GM12878 (cell line): Measurements from ENCODE around the gene MAF. TPM values are rescaled to one million over a fixed set of nuclear protein-coding genes. Genes with fewer than 3 reads are reported as not detected.

Experiments used
- ATAC-seq: fragments of 200-7000 bp; cut with Tn5 transposase; 3 replicates; pipeline ENCODE4 v1.9.1; 2020; ENCODE audit warnings: mild to moderate bottlenecking, moderate library complexity
- BruUV-seq: library from RNA; stranded (reverse); fragments of 400-500 nt; replicated peaks from 2 replicates; lab custom pipeline; 2021; lab: Mats Ljungman, UMichigan
- CTCF ChIA-PET: fragments of 300-600 bp; sonication (Branson Sonifier 250); formaldehyde crosslinking; extraction: SDS; loops from one replicate; lab custom pipeline; 2021; ENCODE audit warnings: inconsistent platforms; lab: Yijun Ruan, JAX
- POLR2A ChIA-PET: fragments of 350-600 bp; formaldehyde crosslinking; extraction: SDS; loops from one replicate; lab custom pipeline; 2021; ENCODE audit warnings: inconsistent platforms; lab: Charles Lee
- RAD21 ChIA-PET: fragments of 300-600 bp; sonication (Branson Sonifier 250); formaldehyde crosslinking; loops from one replicate; lab custom pipeline; 2023; ENCODE audit warnings: antibody characterized with exemption; ENCODE audit not compliant: unreplicated experiment; lab: Charles Lee
- SMC1A ChIA-PET: fragments of 300-600 bp; sonication (Branson Sonifier 250); formaldehyde crosslinking; loops from one replicate; lab custom pipeline; 2023; ENCODE audit not compliant: unreplicated experiment, uncharacterized antibody; lab: Charles Lee
- DNase-seq: peaks from one replicate; pipeline ENCODE4 v3.0.0-alpha.2; 2011; ENCODE audit warnings: low read depth, low spot score
- FAIRE-seq: peaks from 3 replicates; lab custom pipeline; 2011; peaks lifted over from hg19 to GRCh38; lab: Jason Lieb, UNC
- H2AFZ ChIP-seq: 2 replicates; pipeline ENCODE4 v1.6.0; 2011; ENCODE audit warnings: low read depth, low read length, control low read depth; ENCODE audit not compliant: control insufficient read depth
- H3K27ac ChIP-seq: 2 replicates; pipeline ENCODE4 v1.5.1; 2011; ENCODE audit warnings: control low read depth; ENCODE audit not compliant: control insufficient read depth, insufficient read depth
- H3K27me3 ChIP-seq, 2 experiments: replicated peaks in 1 of 2; 2 replicates each; pipeline versions ENCODE4 v1.6.0 to v1.6.1; 2011; ENCODE audit warnings: low read length in 1 of 2; ENCODE audit not compliant: control insufficient read depth in 2 of 2, insufficient read depth in 2 of 2
- H3K36me3 ChIP-seq, 2 experiments: 2 replicates each; pipeline ENCODE4 v1.5.1; 2011; ENCODE audit warnings: low read length in 1 of 2; ENCODE audit not compliant: control insufficient read depth in 2 of 2, insufficient read depth in 2 of 2
- H3K4me1 ChIP-seq: 2 replicates; pipeline ENCODE4 v1.6.1; 2011; ENCODE audit warnings: mild to moderate bottlenecking, low read length, moderate library complexity, mixed read lengths; ENCODE audit not compliant: control insufficient read depth, insufficient read depth
- H3K4me2 ChIP-seq: 2 replicates; pipeline ENCODE4 v1.6.0; 2011; ENCODE audit warnings: control low read depth; ENCODE audit not compliant: control insufficient read depth, insufficient read depth
- H3K4me3 ChIP-seq: fragments of 200-600 bp; sonication (generic); 2 replicates; pipeline ENCODE4 v1.5.1; 2016
- H3K79me2 ChIP-seq: 2 replicates; pipeline ENCODE4 v1.6.0; 2011; ENCODE audit warnings: low read length; ENCODE audit not compliant: control insufficient read depth, insufficient read depth
- H3K9ac ChIP-seq: 2 replicates; pipeline ENCODE4 v1.8.0; 2011; ENCODE audit warnings: low read length, control low read depth, mixed read lengths; ENCODE audit not compliant: control insufficient read depth, insufficient read depth
- H3K9me3 ChIP-seq: replicated peaks from 3 replicates; pipeline ENCODE4 v1.5.1; 2011; ENCODE audit warnings: mild to moderate bottlenecking, low read length; ENCODE audit not compliant: control insufficient read depth, insufficient read depth
- H4K20me1 ChIP-seq: 2 replicates; pipeline ENCODE4 v1.6.0; 2011; ENCODE audit not compliant: control insufficient read depth, insufficient read depth
- BACH1 ChIP-seq: fragments of 450-650 bp; IDR thresholded peaks from 2 replicates; pipeline ENCODE4 v1.6.1; 2017; ENCODE audit warnings: mild to moderate bottlenecking, borderline replicate concordance
- BRCA1 ChIP-seq: IDR thresholded peaks from 2 replicates; pipeline ENCODE4 v1.6.1; 2011; ENCODE audit warnings: low read depth, low read length, improper control_type of control experiment
- CREM ChIP-seq: IDR thresholded peaks from 2 replicates; pipeline ENCODE4 v1.6.1; 2014; ENCODE audit warnings: antibody characterized with exemption, low read depth
- MTA2 ChIP-seq: fragments of 450-650 bp; IDR thresholded peaks from 2 replicates; pipeline ENCODE4 v1.6.1; 2016; ENCODE audit warnings: low read depth, mild to moderate bottlenecking, moderate library complexity
- NFYB ChIP-seq: IDR thresholded peaks from 2 replicates; pipeline ENCODE4 v1.6.1; 2011; ENCODE audit warnings: low read depth, mild to moderate bottlenecking, low read length, improper control_type of control experiment, moderate library complexity; ENCODE audit not compliant: insufficient read depth
- NRF1 ChIP-seq: conservative IDR thresholded peaks from 2 replicates; pipeline ENCODE4 v1.6.1; 2011; ENCODE audit warnings: mild to moderate bottlenecking, low read depth, low read length, improper control_type of control experiment
- PAX5 ChIP-seq: IDR thresholded peaks from 2 replicates; pipeline ENCODE4 v1.6.1; 2011; ENCODE audit warnings: low read depth, low read length, borderline replicate concordance
- RBBP5 ChIP-seq: fragments of 200-600 bp; sonication (generic); conservative IDR thresholded peaks from 2 replicates; pipeline ENCODE4 v1.6.1; 2016
- RFX5 ChIP-seq: IDR thresholded peaks from 2 replicates; pipeline ENCODE4 v1.6.1; 2011; ENCODE audit warnings: low read depth, low read length, improper control_type of control experiment
- SMAD1 ChIP-seq: fragments of 450-650 bp; IDR thresholded peaks from 2 replicates; pipeline ENCODE4 v1.6.1; 2018; ENCODE audit warnings: mild to moderate bottlenecking, low read depth; ENCODE audit not compliant: partially characterized antibody
- ZNF687 ChIP-seq: fragments of 450-650 bp; IDR thresholded peaks from 2 replicates; pipeline ENCODE4 v1.6.1; 2017; ENCODE audit warnings: mild to moderate bottlenecking, moderate library complexity
- WGBS: methylation state at CpG from one replicate; pipeline ENCODE4 v1.1.6; 2016; ENCODE audit warnings: low lambda C conversion rate; ENCODE audit not compliant: insufficient replicate concordance, insufficient coverage; ENCODE audit errors: missing lambda C conversion rate; 5-methylcytosine and 5-hydroxymethylcytosine counted together
- in situ Hi-C: fragments of 300-500 bp; cut with MboI; formaldehyde crosslinking; loops from 9 replicates; pipeline ENCODE4 v1.14.3; 2018; ENCODE audit warnings: mixed read lengths
- intact Hi-C: fragments of 100-400 bp; cut with micrococcal nuclease; formaldehyde crosslinking; loops from one replicate; pipeline ENCODE4 v1.14.2; 2022; ENCODE audit not compliant: unreplicated experiment
- polyA plus RNA-seq, 11 experiments: library from polyadenylated mRNA; depleted of rRNA in 4 of 11; unstranded in 6 of 11; stranded (reverse) in 5 of 11; fragments of >200 nt; fragmentation: Nextera tagmentation in 4 of 11; fragmentation: Illumina TruSeq in 1 of 11; extraction: Ambion mirVana in 4 of 11; extraction: Trizol in 1 of 11; gene quantifications; 1 replicate in 1 of 11; 2 replicates in 10 of 11; pipeline versions ENCODE4 v1.2.1 to v1.2.3, GENCODE V29; 2011 to 2016; ENCODE audit warnings: inconsistent platforms in 2 of 11, missing spikeins in 2 of 11, low read depth in 1 of 11
- total RNA-seq, 4 experiments: library from RNA; depleted of rRNA in 3 of 4; stranded (reverse); fragments of >200 nt in 3 of 4; fragmentation: Illumina TruSeq in 1 of 4; extraction: Trizol in 1 of 4; gene quantifications; 2 replicates each; pipeline versions ENCODE4 v1.2.1 to v1.2.3, GENCODE V29; 2013 to 2021

MAF gene
- total and polyA plus RNA-seq, 10 of the 15 experiments (the other 5 are each of a cell fraction or from before 2014, with no cell fraction given) = 0.03 to 0.13 TPM; not detected in 8

- TF ChIP-seq ZNF687 (no peak), PAX5 (no peak), NFYB (no peak), RBBP5 (no peak), MTA2 (no peak), BRCA1 (no peak)
These were observed 23.9 kb downstream of the MAF start (continued) for GRCh38 chr16:79576602-79577001.

DNA sequence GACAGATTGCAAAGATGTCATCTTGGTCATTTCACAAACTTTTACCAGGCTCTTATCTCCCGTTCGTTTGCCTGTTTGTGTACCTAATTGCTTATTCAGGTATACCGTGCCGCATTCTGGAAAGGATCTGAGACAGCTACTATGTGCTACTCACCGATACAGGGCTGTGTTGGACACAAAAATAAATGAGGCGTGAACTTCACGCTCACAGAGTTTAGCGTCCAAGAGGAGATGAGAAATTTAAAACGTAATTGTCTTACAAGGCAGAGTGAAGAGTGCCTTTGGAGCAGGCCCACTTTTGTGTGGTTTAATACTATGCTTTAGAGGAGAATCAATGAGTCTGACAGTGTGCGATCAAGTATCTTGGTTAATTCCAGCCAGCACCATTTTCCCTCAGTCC is 26.7 kb downstream of the MAF start:
- intact Hi-C loops = no loop called here
- BruUV-seq = no TSS peak
- SMC1A ChIA-PET = no interaction called here

More for the DNA sequence above, 26.7 kb downstream of the MAF start:
- H3K9ac ChIP-seq = no peak overlapping the region
- no peaks in the 10 kb centered on the region for H3K79me2 ChIP-seq
- in situ Hi-C loops = no loop called here
- DNase-seq (no peak), FAIRE-seq (no peak), ATAC-seq (no peak)
- no peaks in the 10 kb centered on the region for H3K27me3 ChIP-seq
- no peaks in the 10 kb centered on the region for H3K36me3 ChIP-seq
- no peak overlapping the region for H3K4me2 ChIP-seq
- H2AFZ ChIP-seq = no peak overlapping the region
- H3K9me3 ChIP-seq = no peaks in the 10 kb centered on the region
- no peak overlapping the region for H3K4me3 ChIP-seq
- TF ChIP-seq SMAD1 = no peak
- TF ChIP-seq NRF1 = no peak
- no peak for TF ChIP-seq BACH1
- TF ChIP-seq CREM = no peak
- no peak for TF ChIP-seq RFX5
- CTCF ChIA-PET = no interaction called here
- 29% methylated on average over 10 of the region's 10 CpGs for WGBS
- RAD21 ChIA-PET = no interaction called here
- POLR2A ChIA-PET = no interaction called here
- H3K27ac ChIP-seq = no peak overlapping the region
- no peaks in the 10 kb centered on the region for H3K4me1 ChIP-seq
- H4K20me1 ChIP-seq = no peaks in the 10 kb centered on the region
